Activated naive CD8-positive, alpha-beta T cell treated with anti-CD3 and anti-CD28 coated beads, Interleukin-2, amount 10 ng/mL, durations not matched to agents 7 days and 5 days (primary cell): ENCODE results near the gene TPRG1. TPM values are rescaled to one million over a fixed set of nuclear protein-coding genes. Genes with fewer than 3 reads are reported as not detected.
"Not testable (repeated sequence)": the region's sequence is repeated elsewhere in the genome, so short reads cannot be mapped to it uniquely, and the experiment has no call there.

ENCODE experiments used
- ATAC-seq: fragments of 150-1000 bp; cut with Tn5 transposase; one replicate; pipeline ENCODE4 v1.10.0; 2021; ENCODE audit warnings: low read depth, moderate library complexity
- POLR2A ChIA-PET: fragments of 350-600 bp; sonication (Branson Sonifier 250); formaldehyde crosslinking; loops from one replicate; lab custom pipeline; 2021; ENCODE audit warnings: antibody characterized with exemption; lab: Charles Lee
- DNase-seq: peaks from one replicate; pipeline ENCODE4 v3.0.0; 2021
- H3K27ac Mint-ChIP-seq: one replicate; pipeline ENCODE4 v1.8.0; 2022; ENCODE audit warnings: mild to moderate bottlenecking, mixed read lengths
- H3K27me3 Mint-ChIP-seq: one replicate; pipeline ENCODE4 v1.8.0; 2022; ENCODE audit warnings: mild to moderate bottlenecking, moderate library complexity, mixed read lengths
- H3K36me3 Mint-ChIP-seq: one replicate; pipeline ENCODE4 v1.8.0; 2021; ENCODE audit warnings: mild to moderate bottlenecking, mixed read lengths
- H3K4me1 Mint-ChIP-seq: one replicate; pipeline ENCODE4 v1.8.0; 2021; ENCODE audit warnings: mixed read lengths
- H3K4me3 Mint-ChIP-seq: one replicate; pipeline ENCODE4 v1.8.0; 2022; ENCODE audit warnings: mild to moderate bottlenecking, moderate library complexity, mixed read lengths
- H3K9me3 Mint-ChIP-seq: one replicate; pipeline ENCODE4 v1.8.0; 2021; ENCODE audit warnings: mixed read lengths
- total RNA-seq, 2 experiments: library from RNA; stranded (reverse); gene quantifications; one replicate each; pipeline ENCODE4 v1.2.3, GENCODE V29; 2021

TPRG1 gene
- total RNA-seq, 2 experiments from 2014 or later, result 42.4 to 50.9 TPM

DNA sequence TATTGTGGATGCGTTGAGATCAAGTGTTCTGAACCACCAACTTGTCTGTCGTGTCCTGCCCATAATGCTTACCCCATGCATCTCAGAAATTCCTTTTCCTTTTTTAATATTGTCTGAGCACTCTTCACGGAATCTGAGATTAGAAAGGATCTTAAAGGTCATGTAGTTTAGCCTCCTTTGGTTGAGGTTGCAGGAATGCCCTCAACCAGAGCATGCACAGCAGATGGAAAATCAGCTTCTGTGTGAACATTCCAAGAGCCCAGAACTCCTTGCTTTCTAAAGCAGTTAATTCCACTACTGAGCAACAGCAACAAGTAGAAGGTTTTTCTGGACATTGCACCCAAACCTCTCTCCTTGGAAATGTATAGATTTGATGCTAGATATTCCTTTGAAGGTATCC is 153.7 kb downstream of the TPRG1 start:
- peak overlapping the region; percentile 98 for H3K27ac Mint-ChIP-seq
- no peaks in the 10 kb centered on the region for H3K27me3 Mint-ChIP-seq
- POLR2A ChIA-PET, result interaction anchor here (1.2 to 1.9 kb wide), 2 partner anchors 8 to 30 kb away, joined by 3 to 10 read pairs; no protein-coding TSS in a partner anchor
- H3K36me3 Mint-ChIP-seq, result peaks cover 26% of the 10 kb centered on the region
- H3K4me3 Mint-ChIP-seq, result peak overlapping the region; percentile 86
- peaks cover 15% of the 10 kb centered on the region for H3K9me3 Mint-ChIP-seq
- DNase-seq, result no peak
- ATAC-seq, result no peak
- H3K4me1 Mint-ChIP-seq, result peaks cover 40% of the 10 kb centered on the region

DNA sequence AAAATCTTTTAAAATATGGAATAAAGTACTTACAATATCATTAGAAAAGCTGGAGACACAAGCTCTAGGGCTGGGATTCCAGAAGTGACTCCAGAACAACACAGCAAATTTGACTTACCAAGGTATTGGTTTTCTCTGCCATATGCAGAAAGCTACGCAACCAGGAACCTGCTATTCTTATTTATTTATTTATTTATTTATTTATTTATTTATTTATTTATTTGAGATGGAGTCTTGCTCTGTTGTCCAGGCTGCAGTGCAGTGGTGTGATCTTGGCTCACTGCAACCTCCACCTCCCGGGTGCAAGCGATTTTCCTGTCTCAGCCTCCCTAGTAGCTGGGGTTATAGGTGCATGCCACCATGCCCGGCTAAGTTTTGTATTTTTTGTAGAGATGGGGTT is 157.9 kb downstream of the TPRG1 start:
- not testable (repeated sequence) for H3K27ac Mint-ChIP-seq, H3K9me3 Mint-ChIP-seq, H3K4me3 Mint-ChIP-seq, H3K27me3 Mint-ChIP-seq, DNase-seq, ATAC-seq
- POLR2A ChIA-PET, result interaction anchor here (1.8 to 2.6 kb wide), 2 partner anchors 9 to 25 kb away, joined by 4 to 14 read pairs; no protein-coding TSS in a partner anchor
- Mint-ChIP-seq H3K4me1 (peaks cover 38% of the 10 kb centered on the region), H3K36me3 (peaks cover 14% of the 10 kb centered on the region)

DNA sequence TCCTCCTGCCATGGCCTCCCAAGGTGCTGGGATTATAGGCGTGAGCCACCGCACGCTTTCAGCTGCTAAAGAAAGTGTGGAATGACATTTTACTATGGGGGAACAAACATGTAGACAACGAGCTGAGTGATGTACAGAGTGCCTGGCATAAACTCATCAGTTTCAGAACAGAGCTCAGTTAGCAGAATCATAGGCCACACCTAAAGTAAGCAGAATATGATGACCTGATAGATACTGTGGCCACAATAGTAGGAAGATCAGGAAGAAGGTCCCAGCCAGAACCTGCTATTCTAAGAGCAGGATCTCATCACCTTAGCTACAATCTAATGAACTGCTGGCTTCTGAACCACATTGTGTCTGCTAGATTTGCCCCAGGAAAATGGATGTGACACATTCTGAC is 158.3 kb downstream of the TPRG1 start:
- H3K4me3 Mint-ChIP-seq, result no peak overlapping the region
- H3K36me3 Mint-ChIP-seq, result peaks cover 14% of the 10 kb centered on the region
- peaks cover 34% of the 10 kb centered on the region for H3K4me1 Mint-ChIP-seq
- ATAC-seq (no peak), DNase-seq (no peak)
- peak overlapping the region; percentile 33 for H3K27ac Mint-ChIP-seq
- peaks cover 3% of the 10 kb centered on the region for H3K9me3 Mint-ChIP-seq
- no peaks in the 10 kb centered on the region for H3K27me3 Mint-ChIP-seq
- POLR2A ChIA-PET, result interaction anchor here (1.8 to 2.6 kb wide), 2 partner anchors 9 to 25 kb away, joined by 4 to 14 read pairs; no protein-coding TSS in a partner anchor

DNA sequence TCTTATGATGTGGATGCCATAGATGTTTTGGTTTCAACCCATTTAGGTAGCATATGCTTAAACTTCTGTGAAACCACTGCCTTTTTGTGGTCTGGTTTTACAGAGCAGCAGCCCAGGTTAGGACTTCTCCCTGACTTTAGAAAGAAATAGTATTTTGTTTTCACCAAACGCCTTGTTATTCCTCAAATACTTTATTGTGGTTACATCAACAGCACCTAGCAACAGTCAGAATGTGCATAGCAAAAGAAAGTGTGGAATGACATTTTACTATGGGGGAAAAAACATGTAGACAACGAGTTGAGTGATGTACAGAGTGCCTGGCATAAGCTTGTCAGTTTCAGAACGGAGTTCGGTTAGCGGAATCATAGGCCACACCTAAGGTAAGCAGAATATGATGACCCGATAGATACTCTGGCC is 159.2 kb downstream of the TPRG1 start:
- POLR2A ChIA-PET, result interaction anchor here (1.1 to 2.6 kb wide), 2 partner anchors 10 to 24 kb away, joined by 5 to 14 read pairs; no protein-coding TSS in a partner anchor
- Mint-ChIP-seq H3K4me1 (peaks cover 27% of the 10 kb centered on the region), H3K27ac (peak overlapping the region; percentile 64)

DNA sequence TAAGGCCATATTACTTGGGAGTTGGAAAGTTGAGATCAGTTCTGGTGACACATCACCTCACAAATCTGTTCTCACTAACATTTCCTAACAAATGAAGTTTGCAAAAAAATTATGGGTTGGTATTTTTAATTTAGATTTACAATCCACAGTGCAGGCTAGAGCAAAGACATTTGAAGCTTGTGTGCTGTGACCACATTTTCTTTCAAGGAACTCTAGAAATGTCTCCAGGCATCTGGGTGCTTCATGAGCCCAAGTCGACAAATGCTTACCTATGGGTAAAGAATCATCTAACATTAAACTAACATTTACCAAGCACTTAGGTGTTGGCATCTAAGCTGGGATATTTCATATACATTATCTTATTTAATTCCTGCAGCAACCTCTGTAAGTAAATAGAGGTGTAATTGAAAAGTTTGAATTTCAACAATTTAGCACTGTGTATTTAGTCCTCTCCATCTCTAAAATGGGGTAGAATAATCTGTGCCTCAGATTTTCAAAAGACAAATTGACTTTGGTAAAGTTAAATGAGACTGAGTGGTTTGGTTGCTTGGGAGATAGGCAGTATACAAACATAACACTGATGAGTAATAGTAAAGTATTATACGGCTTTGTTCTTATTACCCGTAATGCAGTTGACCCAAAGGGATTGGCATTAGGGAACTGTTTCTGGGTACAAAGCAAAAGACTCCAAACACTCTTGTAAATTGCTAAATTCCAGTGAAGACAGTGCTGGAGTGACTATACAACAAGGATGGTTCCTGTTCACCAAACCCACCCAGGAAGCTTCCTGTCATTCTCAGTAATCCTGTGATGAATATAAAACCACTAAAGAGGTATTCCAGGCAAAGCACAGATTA is 162.5 kb downstream of the TPRG1 start:
- Mint-ChIP-seq H3K4me1 (peaks cover 21% of the 10 kb centered on the region), H3K27me3 (no peaks in the 10 kb centered on the region), H3K27ac (no peak overlapping the region), H3K4me3 (no peak overlapping the region), H3K36me3 (peaks cover 13% of the 10 kb centered on the region), H3K9me3 (peaks cover 7% of the 10 kb centered on the region)
- ATAC-seq (no peak), DNase-seq (no peak)
- POLR2A ChIA-PET, result no interaction called here

More for the DNA sequence above, 159.2 kb downstream of the TPRG1 start:
- peak overlapping the region; percentile 20 for H3K4me3 Mint-ChIP-seq
- peaks cover 5% of the 10 kb centered on the region for H3K9me3 Mint-ChIP-seq
- no peaks in the 10 kb centered on the region for H3K27me3 Mint-ChIP-seq
- DNase-seq (no peak), ATAC-seq (peak; percentile 65)
- H3K36me3 Mint-ChIP-seq, result peaks cover 17% of the 10 kb centered on the region

DNA sequence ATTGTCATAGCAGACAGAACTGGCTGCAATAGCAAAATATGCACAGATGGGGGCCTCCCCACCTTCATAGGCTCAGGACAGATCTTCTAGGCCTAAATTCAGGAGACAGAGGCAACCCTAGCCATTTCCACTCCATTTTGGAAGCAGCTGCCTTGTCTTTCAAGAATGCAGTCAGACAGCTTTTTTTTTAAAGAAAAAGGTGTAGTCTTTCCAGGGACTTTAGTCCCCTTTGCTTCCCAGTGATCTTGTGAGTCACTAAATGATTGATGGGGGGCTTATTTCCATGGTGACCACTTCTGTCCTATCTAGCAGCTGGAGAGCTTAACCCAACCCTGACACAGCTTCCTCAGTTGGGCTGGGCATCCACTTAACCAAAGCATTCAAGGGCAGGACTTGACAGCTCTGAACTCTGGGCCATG is 165.9 kb downstream of the TPRG1 start:
- POLR2A ChIA-PET, result interaction anchor here (0.6 kb wide), 1 partner anchor 13 kb away, joined by 4 read pairs; no protein-coding TSS in a partner anchor
- H3K27ac Mint-ChIP-seq, result no peak overlapping the region
- H3K27me3 Mint-ChIP-seq, result peaks cover 2% of the 10 kb centered on the region
- ATAC-seq (no peak), DNase-seq (no peak)
- H3K9me3 Mint-ChIP-seq, result peaks cover 7% of the 10 kb centered on the region
- H3K4me3 Mint-ChIP-seq, result no peak overlapping the region
- H3K36me3 Mint-ChIP-seq, result peaks cover 13% of the 10 kb centered on the region
- peaks cover 6% of the 10 kb centered on the region for H3K4me1 Mint-ChIP-seq

DNA sequence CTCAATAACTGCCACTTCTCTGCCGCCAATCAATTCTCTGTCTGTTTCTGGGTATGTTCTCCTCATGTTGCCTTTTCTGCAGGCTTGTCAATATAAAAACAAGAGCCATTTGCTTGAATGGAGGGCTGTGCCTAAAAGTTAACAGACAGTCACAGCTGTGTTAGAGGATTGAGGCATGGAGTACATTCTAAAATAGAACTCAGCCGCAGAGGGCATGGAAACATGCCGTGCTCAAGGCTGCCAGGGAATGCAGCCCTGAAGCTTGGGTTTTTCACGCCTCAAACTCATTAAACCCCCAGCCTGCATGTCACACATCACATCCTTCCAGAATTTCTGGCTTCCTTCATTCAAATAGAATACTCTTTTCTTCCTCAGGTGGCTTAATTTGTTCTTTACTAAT is 166.6 kb downstream of the TPRG1 start:
- DNase-seq (no peak), ATAC-seq (no peak)
- H3K4me3 Mint-ChIP-seq, result no peak overlapping the region
- peaks cover 12% of the 10 kb centered on the region for H3K36me3 Mint-ChIP-seq
- H3K27me3 Mint-ChIP-seq, result peaks cover 2% of the 10 kb centered on the region
- H3K9me3 Mint-ChIP-seq, result peaks cover 7% of the 10 kb centered on the region
- no peak overlapping the region for H3K27ac Mint-ChIP-seq
- H3K4me1 Mint-ChIP-seq, result peaks cover 5% of the 10 kb centered on the region
- POLR2A ChIA-PET, result interaction anchor here (0.9 kb wide), 1 partner anchor 9 kb away, joined by 4 read pairs; no protein-coding TSS in a partner anchor

DNA sequence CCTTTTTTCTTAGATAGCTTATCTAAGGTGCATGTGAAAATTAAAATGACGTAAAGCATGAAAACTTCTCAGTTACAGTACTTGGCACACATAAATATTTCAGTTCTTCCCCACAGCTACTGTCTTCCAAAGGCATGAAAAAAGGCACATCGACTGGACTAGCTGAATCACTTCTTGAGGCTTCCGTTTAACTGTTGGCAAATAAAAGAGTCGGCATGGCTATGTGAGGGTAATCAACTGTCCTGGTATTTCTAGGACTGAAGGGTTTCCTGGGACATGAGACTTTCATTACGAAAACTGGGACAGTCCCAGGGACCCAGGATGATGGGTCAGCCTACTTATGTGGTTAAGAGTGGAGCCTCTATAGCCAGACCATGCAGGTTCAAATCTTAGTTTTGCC is 168.2 kb downstream of the TPRG1 start:
- no peak for DNase-seq
- Mint-ChIP-seq H3K36me3 (peaks cover 9% of the 10 kb centered on the region), H3K27ac (no peak overlapping the region), H3K4me1 (peaks cover 2% of the 10 kb centered on the region), H3K4me3 (no peak overlapping the region), H3K27me3 (peaks cover 2% of the 10 kb centered on the region), H3K9me3 (peaks cover 6% of the 10 kb centered on the region)
- no peak for ATAC-seq
- POLR2A ChIA-PET, result no interaction called here

DNA sequence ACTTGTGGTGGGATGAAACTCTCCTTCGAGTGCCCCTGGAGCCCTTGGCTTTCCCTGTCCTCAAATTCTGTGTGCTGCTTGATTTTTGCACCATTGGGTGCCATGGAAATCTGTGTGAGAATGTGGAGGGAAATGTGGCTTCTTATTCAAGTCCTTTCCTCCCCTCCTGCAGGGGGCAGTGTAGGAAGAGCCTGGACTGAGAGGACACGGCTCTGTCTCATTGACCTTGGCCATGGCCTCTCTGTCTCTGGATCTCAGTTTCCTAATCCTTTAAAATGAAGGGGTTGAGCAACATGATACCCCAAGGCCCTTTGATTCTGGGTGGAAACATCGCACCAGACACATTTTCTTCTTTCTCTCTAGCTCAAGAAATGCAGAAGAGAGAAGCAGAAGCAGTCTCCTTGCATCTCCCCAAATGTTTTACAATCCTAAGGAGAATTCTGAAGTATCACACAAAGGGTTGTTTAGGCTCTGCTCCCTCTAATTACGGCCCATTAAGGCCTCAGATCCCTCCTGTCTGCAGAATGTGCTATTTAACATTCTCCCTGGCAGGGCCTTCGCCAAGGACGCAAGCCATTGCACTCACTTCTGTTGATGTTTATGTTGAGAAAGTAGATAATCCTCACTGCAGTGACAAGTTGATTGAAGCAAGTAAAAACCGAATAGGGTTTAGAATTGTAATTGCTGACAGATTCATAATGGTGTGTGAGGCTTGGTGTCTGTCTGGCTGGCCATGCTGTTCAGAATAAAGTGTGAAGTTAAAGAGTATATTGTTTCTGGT is 169.1 kb downstream of the TPRG1 start:
- Mint-ChIP-seq H3K27ac (no peak overlapping the region), H3K36me3 (peaks cover 7% of the 10 kb centered on the region), H3K9me3 (peaks cover 4% of the 10 kb centered on the region), H3K27me3 (peaks cover 2% of the 10 kb centered on the region), H3K4me3 (no peak overlapping the region), H3K4me1 (peaks cover 2% of the 10 kb centered on the region)
- ATAC-seq (no peak), DNase-seq (no peak)
- POLR2A ChIA-PET, result no interaction called here

DNA sequence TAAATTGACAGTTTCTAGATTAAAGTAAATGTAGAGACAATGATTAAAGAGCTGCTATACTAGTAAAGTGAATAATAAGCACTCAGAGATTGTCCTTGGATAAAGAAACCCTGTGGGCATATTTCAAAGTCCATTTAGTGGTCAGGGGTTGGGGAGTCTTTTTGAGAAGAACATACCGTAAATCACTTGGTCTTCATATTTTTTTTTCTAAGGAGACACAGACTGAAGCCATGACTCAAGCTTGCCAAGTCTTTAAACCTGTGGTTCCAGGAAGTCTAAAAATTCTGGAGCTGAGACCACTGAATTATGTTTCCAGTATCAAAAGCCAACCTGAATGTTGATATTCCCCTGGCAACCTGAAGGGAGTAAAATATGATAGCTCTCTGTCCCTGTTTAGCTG is 171.0 kb downstream of the TPRG1 start:
- DNase-seq (no peak), ATAC-seq (no peak)
- H3K4me3 Mint-ChIP-seq, result no peak overlapping the region
- peaks cover 2% of the 10 kb centered on the region for H3K36me3 Mint-ChIP-seq
- H3K4me1 Mint-ChIP-seq, result peaks cover 2% of the 10 kb centered on the region
- POLR2A ChIA-PET, result interaction anchor here (1.1 kb wide), 1 partner anchor 13 kb away, joined by 5 read pairs; no protein-coding TSS in a partner anchor
- H3K9me3 Mint-ChIP-seq, result peaks cover 2% of the 10 kb centered on the region
- H3K27me3 Mint-ChIP-seq, result peaks cover 2% of the 10 kb centered on the region
- H3K27ac Mint-ChIP-seq, result no peak overlapping the region

DNA sequence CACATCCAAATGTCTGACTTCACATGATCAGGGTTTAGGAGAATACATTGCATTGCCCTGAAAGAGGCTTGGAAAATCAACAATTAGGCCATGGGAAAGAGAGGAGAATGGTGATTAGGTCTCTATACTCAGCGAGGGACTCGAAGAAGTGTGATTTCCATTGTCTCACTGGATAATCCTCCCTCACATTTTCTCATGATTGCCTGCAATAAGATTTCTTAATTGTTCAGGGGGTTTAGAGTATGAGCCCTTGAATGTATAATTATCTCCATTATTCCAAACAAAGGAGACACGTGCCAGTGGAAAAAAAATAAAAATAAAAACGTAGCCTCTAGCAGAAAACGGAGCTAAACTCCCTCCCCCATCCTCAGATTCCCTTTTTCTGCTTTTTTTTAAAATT is 173.2 kb downstream of the TPRG1 start:
- no peaks in the 10 kb centered on the region for H3K36me3 Mint-ChIP-seq
- POLR2A ChIA-PET, result no interaction called here

DNA sequence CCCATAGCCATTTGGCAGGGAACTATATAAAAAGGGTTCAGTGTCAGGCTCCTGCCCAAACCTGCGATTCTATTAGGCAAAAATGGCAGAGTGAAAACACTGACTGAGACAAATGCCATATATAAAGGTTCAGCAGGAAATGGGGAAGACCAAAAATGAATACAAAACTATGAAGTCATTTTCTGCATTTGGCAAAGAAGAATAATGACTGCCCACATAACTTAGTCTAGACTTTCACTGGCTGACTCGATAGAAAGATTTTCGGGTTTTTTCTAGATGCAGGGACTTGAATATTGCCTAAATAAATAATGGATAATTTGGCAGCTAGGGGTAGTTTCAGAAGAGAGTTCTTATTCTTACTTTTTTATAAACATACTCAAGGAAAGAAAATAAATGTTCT is 178.0 kb downstream of the TPRG1 start:
- POLR2A ChIA-PET, result no interaction called here
- H3K4me1 Mint-ChIP-seq, result no peaks in the 10 kb centered on the region
- H3K36me3 Mint-ChIP-seq, result no peaks in the 10 kb centered on the region
- DNase-seq (no peak), ATAC-seq (no peak)
- no peak overlapping the region for H3K27ac Mint-ChIP-seq
- H3K27me3 Mint-ChIP-seq, result no peaks in the 10 kb centered on the region
- H3K4me3 Mint-ChIP-seq, result no peak overlapping the region
- H3K9me3 Mint-ChIP-seq, result no peaks in the 10 kb centered on the region

More for the DNA sequence above, 173.2 kb downstream of the TPRG1 start:
- no peaks in the 10 kb centered on the region for H3K9me3 Mint-ChIP-seq
- H3K4me1 Mint-ChIP-seq, result peaks cover 2% of the 10 kb centered on the region
- peaks cover 2% of the 10 kb centered on the region for H3K27me3 Mint-ChIP-seq
- DNase-seq, result no peak
- no peak for ATAC-seq
- H3K4me3 Mint-ChIP-seq, result no peak overlapping the region
- no peak overlapping the region for H3K27ac Mint-ChIP-seq

DNA sequence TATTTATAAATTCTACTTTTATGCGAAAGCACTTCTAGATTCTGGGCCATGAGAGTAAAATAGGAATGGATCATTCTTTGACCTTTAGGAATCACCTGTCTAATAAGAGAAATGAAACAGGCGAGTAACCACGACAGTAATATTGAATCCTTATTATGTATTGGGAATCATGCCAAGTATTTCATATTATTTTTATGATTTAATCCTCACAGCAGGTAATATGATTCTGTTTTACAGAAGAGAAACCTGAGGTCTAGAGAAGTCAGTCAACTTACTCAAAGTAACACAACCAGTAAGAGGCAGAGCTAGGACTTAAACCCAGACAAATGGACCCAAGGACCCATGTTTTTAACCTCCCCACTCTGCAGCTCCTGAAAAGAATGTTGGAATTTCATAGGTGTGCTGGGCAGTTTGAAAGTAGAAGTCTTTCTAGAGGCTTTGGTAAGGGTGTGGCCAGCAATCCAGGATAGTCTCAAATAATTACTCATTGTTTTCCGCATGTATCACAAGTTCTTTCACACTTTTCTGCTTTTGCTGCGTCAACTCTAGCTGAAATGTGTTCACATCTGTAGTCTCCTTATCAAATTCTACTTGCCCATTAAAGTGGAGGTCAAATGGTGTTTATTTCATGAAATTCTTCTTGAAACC is 181.7 kb downstream of the TPRG1 start:
- H3K27me3 Mint-ChIP-seq, result no peaks in the 10 kb centered on the region
- no peaks in the 10 kb centered on the region for H3K36me3 Mint-ChIP-seq
- H3K4me1 Mint-ChIP-seq, result peaks cover 10% of the 10 kb centered on the region
- POLR2A ChIA-PET, result interaction anchor here (2.7 kb wide), 1 partner anchor 23 kb away, joined by 14 read pairs; no protein-coding TSS in a partner anchor
- DNase-seq (no peak), ATAC-seq (no peak)
- H3K27ac Mint-ChIP-seq, result no peak overlapping the region
- H3K9me3 Mint-ChIP-seq, result no peaks in the 10 kb centered on the region
- no peak overlapping the region for H3K4me3 Mint-ChIP-seq
